GM23338 (cell line): Measurements from ENCODE around the gene ZMYND8. TPM values are rescaled to one million over a fixed set of nuclear protein-coding genes. Genes with fewer than 3 reads are reported as not detected.

Source experiments
- ATAC-seq: fragments of 200-7000 bp; cut with Tn5 transposase; 3 replicates; pipeline ENCODE4 v1.9.1; 2020
- DNase-seq: peaks from one replicate; pipeline ENCODE4 v3.0.0-alpha.2; 2015; ENCODE audit warnings: low spot score
- H2AFZ ChIP-seq: fragments of 200-600 bp; sonication (generic); 2 replicates; pipeline ENCODE4 v1.8.0; 2016; ENCODE audit warnings: antibody characterized with exemption, mild to moderate bottlenecking, moderate library complexity
- H3F3A ChIP-seq: fragments of 200-600 bp; sonication (generic); replicated peaks from 2 replicates; pipeline ENCODE4 v1.8.0; 2017; ENCODE audit warnings: antibody characterized with exemption, mixed run types, low read depth
- H3K27ac ChIP-seq: fragments of 200-600 bp; sonication (generic); 2 replicates; pipeline ENCODE4 v1.6.1; 2016; ENCODE audit warnings: low read depth
- H3K27me3 ChIP-seq: fragments of 200-600 bp; sonication (generic); 2 replicates; pipeline ENCODE4 v1.8.0; 2016; ENCODE audit warnings: mild to moderate bottlenecking, mixed run types, moderate library complexity; ENCODE audit not compliant: insufficient read depth
- H3K36me3 ChIP-seq: fragments of 200-600 bp; sonication (generic); 2 replicates; pipeline ENCODE4 v1.8.0; 2016; ENCODE audit warnings: mild to moderate bottlenecking; ENCODE audit not compliant: insufficient read depth
- H3K4me1 ChIP-seq: fragments of 200-600 bp; sonication (generic); 2 replicates; pipeline ENCODE4 v1.8.0; 2016; ENCODE audit warnings: mild to moderate bottlenecking, moderate library complexity; ENCODE audit not compliant: insufficient read depth
- H3K4me2 ChIP-seq: fragments of 200-600 bp; sonication (generic); 2 replicates; pipeline ENCODE4 v1.7.1; 2017; ENCODE audit warnings: mixed run types
- H3K4me3 ChIP-seq: fragments of 200-600 bp; sonication (generic); 2 replicates; pipeline ENCODE4 v1.6.1; 2016; ENCODE audit warnings: mixed run types
- H3K79me2 ChIP-seq: fragments of 200-600 bp; sonication (generic); replicated peaks from 2 replicates; pipeline ENCODE4 v1.8.0; 2017; ENCODE audit warnings: mild to moderate bottlenecking; ENCODE audit not compliant: insufficient read depth
- H3K9me2 ChIP-seq: fragments of 200-600 bp; sonication (generic); 2 replicates; pipeline ENCODE4 v1.8.0; 2017; ENCODE audit not compliant: insufficient read depth
- H4K20me1 ChIP-seq: fragments of 200-600 bp; sonication (generic); replicated peaks from 2 replicates; pipeline ENCODE4 v1.8.0; 2017; ENCODE audit warnings: mild to moderate bottlenecking; ENCODE audit not compliant: insufficient read depth
- H3K27ac Mint-ChIP-seq: 2 replicates; pipeline ENCODE4 v1.8.0; 2020; ENCODE audit warnings: inconsistent platforms, mild to moderate bottlenecking, moderate library complexity, mixed read lengths
- H3K27me3 Mint-ChIP-seq: 3 replicates; pipeline ENCODE4 v1.8.0; 2022; ENCODE audit warnings: low read depth, mild to moderate bottlenecking, moderate library complexity, mixed read lengths, inconsistent platforms; ENCODE audit not compliant: insufficient read depth, poor library complexity
- H3K36me3 Mint-ChIP-seq: 3 replicates; pipeline ENCODE4 v1.8.0; 2021; ENCODE audit warnings: low read depth, mild to moderate bottlenecking, inconsistent platforms, moderate library complexity, mixed read lengths
- H3K4me1 Mint-ChIP-seq: 3 replicates; pipeline ENCODE4 v1.8.0; 2020; ENCODE audit warnings: mild to moderate bottlenecking, inconsistent platforms, mixed read lengths
- H3K4me3 Mint-ChIP-seq: 3 replicates; pipeline ENCODE4 v1.8.0; 2021; ENCODE audit warnings: moderate library complexity, mild to moderate bottlenecking, inconsistent platforms, mixed read lengths
- H3K9me3 Mint-ChIP-seq: 3 replicates; pipeline ENCODE4 v1.8.0; 2020; ENCODE audit warnings: moderate library complexity, mild to moderate bottlenecking, inconsistent platforms, mixed read lengths
- CREB1 ChIP-seq: fragments of 250-450 bp; sonication (Bioruptor Pico); IDR thresholded peaks from 2 replicates; pipeline ENCODE4 v1.5.0; 2020; ENCODE audit warnings: low read depth, mild to moderate bottlenecking, moderate library complexity
- CTCF ChIP-seq, 2 experiments: fragments of 200-600 bp in 1 of 2; sonication (generic) in 1 of 2; conservative IDR thresholded peaks; 2 replicates each; pipeline versions ENCODE4 v1.5.1 to v1.6.1; 2016 to 2017; ENCODE audit warnings: antibody characterized with exemption in 2 of 2, low read depth in 2 of 2, mild to moderate bottlenecking in 2 of 2, moderate library complexity in 1 of 2
- ETS1 ChIP-seq: IDR thresholded peaks from 2 replicates; pipeline ENCODE4 v1.6.1; 2016; ENCODE audit warnings: antibody characterized with exemption
- EZH2 ChIP-seq: fragments of 200-600 bp; sonication (generic); IDR thresholded peaks from one replicate; pipeline ENCODE4 v1.8.0; 2017; ENCODE audit warnings: antibody characterized with exemption, mild to moderate bottlenecking, low read depth; ENCODE audit not compliant: unreplicated experiment
- EZH2phosphoT487 ChIP-seq: fragments of 200-600 bp; sonication (generic); IDR thresholded peaks from one replicate; pipeline ENCODE4 v1.8.1; 2018; ENCODE audit warnings: antibody characterized with exemption; ENCODE audit not compliant: unreplicated experiment
- JUNB ChIP-seq: IDR thresholded peaks from one replicate; pipeline ENCODE4 v1.6.1; 2016; ENCODE audit warnings: antibody characterized with exemption; ENCODE audit not compliant: unreplicated experiment
- NANOG ChIP-seq: IDR thresholded peaks from 2 replicates; pipeline ENCODE4 v1.6.1; 2016; ENCODE audit warnings: antibody characterized with exemption, borderline replicate concordance
- POLR2AphosphoS5 ChIP-seq: IDR thresholded peaks from 2 replicates; pipeline ENCODE4 v1.6.1; 2016; ENCODE audit warnings: antibody characterized with exemption, low read depth
- REST ChIP-seq: IDR thresholded peaks from one replicate; pipeline ENCODE4 v1.6.1; 2018; ENCODE audit warnings: antibody characterized with exemption; ENCODE audit not compliant: unreplicated experiment
- STAT1 ChIP-seq: IDR thresholded peaks from one replicate; pipeline ENCODE4 v1.6.1; 2016; ENCODE audit warnings: antibody characterized with exemption; ENCODE audit not compliant: unreplicated experiment
- ZNF114 ChIP-seq: fragments of 250-450 bp; sonication (Bioruptor Pico); IDR thresholded peaks from 2 replicates; pipeline ENCODE4 v1.5.0; 2020; ENCODE audit warnings: mild to moderate bottlenecking, moderate library complexity
- ZNF331 ChIP-seq: fragments of 250-450 bp; sonication (Bioruptor Pico); IDR thresholded peaks from 2 replicates; pipeline ENCODE4 v1.5.0; 2020; ENCODE audit warnings: low read depth, mild to moderate bottlenecking, moderate library complexity
- ZNF462 ChIP-seq: fragments of 250-450 bp; sonication (Bioruptor Pico); IDR thresholded peaks from 2 replicates; pipeline ENCODE4 v1.5.0; 2020; ENCODE audit warnings: mild to moderate bottlenecking, moderate library complexity
- polyA plus RNA-seq: library from polyadenylated mRNA; unstranded; fragments of >200 nt; fragmentation: Nextera tagmentation; extraction: Ambion mirVana; gene quantifications from 2 replicates; pipeline ENCODE4 v1.2.1, GENCODE V29; 2016
- total RNA-seq: library from RNA; depleted of rRNA; stranded (reverse); fragments of >200 nt; shearing (Covaris generic); gene quantifications from 2 replicates; pipeline ENCODE4 v1.2.3, GENCODE V29; 2014

Gene ZMYND8
- total and polyA plus RNA-seq, 2 experiments from 2014 or later = 70.9 to 128 TPM

GRCh38 chr20:47358039-47358671 is 1.7 kb upstream of the ZMYND8 start:
- Histone ChIP-seq H3K27ac (peak overlapping the region; percentile 97), H3K27me3 (no peaks in the 10 kb centered on the region), H3K36me3 (no peaks in the 10 kb centered on the region), H3K4me1 (peaks cover 92% of the 10 kb centered on the region), H3K79me2 (peaks cover 96% of the 10 kb centered on the region), H3K4me3 (peak overlapping the region; percentile 24; the same call in 1 of the 2 replicates), H3K9me2 (no peaks in the 10 kb centered on the region), H2AFZ (no peak overlapping the region), H3K4me2 (peak overlapping the region; percentile 69), H3F3A (peaks cover 26% of the 10 kb centered on the region), H4K20me1 (no peaks in the 10 kb centered on the region; the same call in 1 of the 2 replicates)
- no peaks in the 10 kb centered on the region; the same call in 2 of the 3 replicates for H3K9me3 Mint-ChIP-seq
- peaks cover 64% of the 10 kb centered on the region for H3K4me1 Mint-ChIP-seq
- H3K27ac Mint-ChIP-seq = no peak overlapping the region; the same call in 1 of the 2 replicates
- ATAC-seq = no peak
- TF ChIP-seq EZH2 = no peak
- no peak for TF ChIP-seq ZNF462
- TF ChIP-seq REST = no peak
- no peak for TF ChIP-seq JUNB
- no peak for TF ChIP-seq STAT1
- TF ChIP-seq NANOG = no peak
- TF ChIP-seq EZH2phosphoT487 = no peak
- no peak for TF ChIP-seq ETS1
- no peak for TF ChIP-seq CREB1 (CRISPR knock-in tag)
- no peak for TF ChIP-seq ZNF114 (CRISPR knock-in tag)
- no peak for TF ChIP-seq POLR2AphosphoS5
- TF ChIP-seq CTCF (conservative IDR thresholded peaks at IDR 0.05; ENCODE audit: low read depth in 2 of 2) = no peak
- TF ChIP-seq ZNF331 = no peak
- peaks cover 29% of the 10 kb centered on the region for H3K27me3 Mint-ChIP-seq
- H3K4me3 Mint-ChIP-seq = peak overlapping the region; percentile 65
- H3K36me3 Mint-ChIP-seq = peaks cover 65% of the 10 kb centered on the region
- DNase-seq = no peak
